Stimulated activated naive CD8-positive, alpha-beta T cell treated with anti-CD3 and anti-CD28 coated beads, Interleukin-15, Interleukin-2, amounts not matched to agents 100 U/mL and 50 U/mL, for 24 hours (primary cell): Measurements from ENCODE around the gene NADK.

Source experiments
- ATAC-seq: fragments of 150-1000 bp; cut with Tn5 transposase; one replicate; pipeline ENCODE4 v1.10.0; 2021
- DNase-seq: peaks from one replicate; pipeline ENCODE4 v3.0.0; 2021

NADK gene

GRCh38 chr1:1785666-1786065, 7.4 kb upstream of the NADK start:
- DNase-seq = no peak
- ATAC-seq = no peak

GRCh38 chr1:1784933-1785332, 6.7 kb upstream of the NADK start:
- no peak for DNase-seq
- no peak for ATAC-seq

GRCh38 chr1:1783320-1783719, 5.0 kb upstream of the NADK start:
- DNase-seq = no peak
- no peak for ATAC-seq

- DNase-seq (peak; percentile 32), ATAC-seq (no peak)
Measured at GRCh38 chr1:1782399-1783221, 4.3 kb upstream of the NADK start.

GRCh38 chr1:1781526-1781903, 3.2 kb upstream of the NADK start:
- DNase-seq (no peak), ATAC-seq (no peak)

GRCh38 chr1:1780598-1781525, 2.6 kb upstream of the NADK start:
- ATAC-seq (no peak), DNase-seq (no peak)

- DNase-seq = peak; percentile 65
- peak; percentile 20 for ATAC-seq
Measured at GRCh38 chr1:1779691-1780597, 1.7 kb upstream of the NADK start.

GRCh38 chr1:1779320-1779675, 1.0 kb upstream of the NADK start:
- ATAC-seq (no peak), DNase-seq (no peak)

- peak; percentile 75 for ATAC-seq
- DNase-seq = peak; percentile 87
Measured at GRCh38 chr1:1778663-1779319, 521 bp upstream of the NADK start.

- ATAC-seq = no peak
- DNase-seq = no peak
Measured at GRCh38 chr1:1777583-1777899, 729 bp downstream of the NADK start.

- ATAC-seq (no peak), DNase-seq (no peak)
Measured at GRCh38 chr1:1776672-1777582, 1.3 kb downstream of the NADK start.

- ATAC-seq (no peak), DNase-seq (no peak)
Measured at GRCh38 chr1:1775327-1776226, 2.7 kb downstream of the NADK start.

GRCh38 chr1:1773874-1774273, 4.4 kb downstream of the NADK start:
- DNase-seq (no peak), ATAC-seq (no peak)

- no peak for DNase-seq
- ATAC-seq = no peak
Measured at GRCh38 chr1:1771096-1771495, 7.2 kb downstream of the NADK start.

- ATAC-seq (no peak), DNase-seq (no peak)
Measured at GRCh38 chr1:1770102-1770501, 8.2 kb downstream of the NADK start.

- DNase-seq (no peak), ATAC-seq (no peak)
Measured at GRCh38 chr1:1768249-1768992, 9.8 kb downstream of the NADK start.

GRCh38 chr1:1764876-1765470, 13.3 kb downstream of the NADK start:
- DNase-seq (no peak), ATAC-seq (no peak)
